Fibroblast of skin of left quadriceps (primary cell): ENCODE results near the gene BRINP3.
"Not testable (repeated sequence)": the region's sequence is repeated elsewhere in the genome, so short reads cannot be mapped to it uniquely, and the experiment has no call there.

Experiments
- DNase-seq, 2 experiments: peaks; one replicate each; pipeline ENCODE4 v3.0.0-alpha.2; 2013; ENCODE audit warnings: low read depth in 2 of 2

BRINP3 gene

GRCh38 chr1:190183588-190183987, 294.1 kb downstream of the BRINP3 start:
- no peak for DNase-seq

GRCh38 chr1:190179817-190180216, 297.8 kb downstream of the BRINP3 start:
- no peak for DNase-seq

- no peak for DNase-seq
Observed at GRCh38 chr1:190178827-190179226, 298.8 kb downstream of the BRINP3 start.

- no peak for DNase-seq
Observed at GRCh38 chr1:190177555-190177954, 300.1 kb downstream of the BRINP3 start.

GRCh38 chr1:190176776-190177175, 300.9 kb downstream of the BRINP3 start:
- no peak for DNase-seq

- DNase-seq = no peak
Observed at GRCh38 chr1:190175320-190175719, 302.3 kb downstream of the BRINP3 start.

- peak; percentile 40 to 49 for DNase-seq
Observed at GRCh38 chr1:190172651-190173430, 304.8 kb downstream of the BRINP3 start.

- peak; percentile 43 to 46 for DNase-seq
Observed at GRCh38 chr1:190170321-190170720, 307.3 kb downstream of the BRINP3 start.

GRCh38 chr1:190169311-190170067, 308.2 kb downstream of the BRINP3 start:
- peak; percentile 46 to 52 for DNase-seq

GRCh38 chr1:190168893-190169280, 308.8 kb downstream of the BRINP3 start:
- no peak for DNase-seq

- peak in 1 of 2 experiments; percentile 37 for DNase-seq
Observed at GRCh38 chr1:190168116-190168892, 309.4 kb downstream of the BRINP3 start.

- DNase-seq = no peak
Observed at GRCh38 chr1:190159146-190159545, 318.5 kb downstream of the BRINP3 start.

- DNase-seq = no peak
Observed at GRCh38 chr1:190154744-190155143, 322.9 kb downstream of the BRINP3 start.

GRCh38 chr1:190147616-190148015, 330.0 kb downstream of the BRINP3 start:
- DNase-seq = no peak

GRCh38 chr1:190144650-190145049, 333.0 kb downstream of the BRINP3 start:
- no peak for DNase-seq

GRCh38 chr1:190140644-190141043, 337.0 kb downstream of the BRINP3 start:
- DNase-seq = no peak

GRCh38 chr1:190138702-190139101, 339.0 kb downstream of the BRINP3 start:
- DNase-seq = no peak

GRCh38 chr1:190138266-190138665, 339.4 kb downstream of the BRINP3 start:
- no peak for DNase-seq

- no peak for DNase-seq
Observed at GRCh38 chr1:190129366-190129765, 348.3 kb downstream of the BRINP3 start.

GRCh38 chr1:190126728-190127127, 350.9 kb downstream of the BRINP3 start:
- DNase-seq = no peak

GRCh38 chr1:190124068-190124467, 353.6 kb downstream of the BRINP3 start:
- no peak for DNase-seq

- not testable (repeated sequence) for DNase-seq
Observed at GRCh38 chr1:190120564-190120963, 357.1 kb downstream of the BRINP3 start.
